CD8-positive, alpha-beta memory T cell (primary cell): ENCODE data around the gene DYSF. TPM values are rescaled to one million over a fixed set of nuclear protein-coding genes. Genes with fewer than 3 reads are reported as not detected.
"Not testable (repeated sequence)": the region's sequence is repeated elsewhere in the genome, so short reads cannot be mapped to it uniquely, and the experiment has no call there.

Experiments used
- CTCF ChIA-PET: fragments of 350-600 bp; sonication (Branson Sonifier 250); formaldehyde crosslinking; loops from one replicate; lab custom pipeline; 2021; ENCODE audit warnings: antibody characterized with exemption; lab: Charles Lee
- POLR2A ChIA-PET: fragments of 350-600 bp; sonication (Branson Sonifier 250); formaldehyde crosslinking; loops from one replicate; lab custom pipeline; 2021; ENCODE audit warnings: antibody characterized with exemption; lab: Charles Lee
- DNase-seq, 5 donors: peaks; one replicate each; pipeline versions ENCODE4 v3.0.0 to v3.0.0-alpha.2; 2020 to 2022; ENCODE audit warnings: mixed read lengths in 1 of 5
- H3K27ac ChIP-seq: one replicate; pipeline ENCODE4 v1.7.0; 2013; ENCODE audit warnings: low read depth, mild to moderate bottlenecking, low read length, moderate library complexity
- H3K27me3 ChIP-seq: 2 replicates; pipeline ENCODE4 v1.7.0; 2013; ENCODE audit warnings: low read length, mild to moderate bottlenecking; ENCODE audit not compliant: insufficient read depth, poor library complexity, severe bottlenecking
- H3K36me3 ChIP-seq: 2 replicates; pipeline ENCODE4 v1.7.0; 2013; ENCODE audit warnings: mild to moderate bottlenecking, low read length, moderate library complexity; ENCODE audit not compliant: insufficient read depth
- H3K4me1 ChIP-seq: 2 replicates; pipeline ENCODE4 v1.7.0; 2013; ENCODE audit warnings: mild to moderate bottlenecking, low read length, moderate library complexity; ENCODE audit not compliant: insufficient read depth
- H3K4me3 ChIP-seq: 2 replicates; pipeline ENCODE4 v1.7.0; 2013; ENCODE audit warnings: mild to moderate bottlenecking, low read length
- H3K9me3 ChIP-seq: 2 replicates; pipeline ENCODE4 v1.7.0; 2013; ENCODE audit warnings: mild to moderate bottlenecking, low read length
- H3K27ac Mint-ChIP-seq, 8 donors: one replicate each; pipeline ENCODE4 v1.8.0; 2020 to 2021; ENCODE audit warnings: mixed read lengths in 8 of 8, mild to moderate bottlenecking in 6 of 8, inconsistent platforms in 3 of 8, moderate library complexity in 3 of 8
- H3K27me3 Mint-ChIP-seq, 2 donors: one replicate each; pipeline ENCODE4 v1.8.0; 2020 to 2021; ENCODE audit warnings: mixed read lengths in 2 of 2, mild to moderate bottlenecking in 1 of 2, moderate library complexity in 1 of 2
- H3K36me3 Mint-ChIP-seq, 3 donors: one replicate each; pipeline ENCODE4 v1.8.0; 2020 to 2021; ENCODE audit warnings: mixed read lengths in 3 of 3, inconsistent platforms in 1 of 3, mild to moderate bottlenecking in 1 of 3
- H3K4me1 Mint-ChIP-seq, 3 donors: one replicate each; pipeline ENCODE4 v1.8.0; 2020 to 2021; ENCODE audit warnings: mixed read lengths in 3 of 3, inconsistent platforms in 1 of 3, mild to moderate bottlenecking in 1 of 3
- H3K4me3 Mint-ChIP-seq, 7 donors: one replicate each; pipeline ENCODE4 v1.8.0; 2020 to 2021; ENCODE audit warnings: mixed read lengths in 7 of 7, mild to moderate bottlenecking in 6 of 7, moderate library complexity in 4 of 7, inconsistent platforms in 2 of 7
- H3K9me3 Mint-ChIP-seq, 5 donors: one replicate each; pipeline ENCODE4 v1.8.0; 2020 to 2022; ENCODE audit warnings: mixed read lengths in 5 of 5, mild to moderate bottlenecking in 3 of 5, moderate library complexity in 2 of 5, inconsistent platforms in 1 of 5
- polyA plus RNA-seq: library from polyadenylated mRNA; unstranded; fragments of 300-500 nt; fragmentation: Illumina TruSeq; gene quantifications from one replicate; pipeline ENCODE4 v1.2.3, GENCODE V29; 2021
- total RNA-seq, 2 experiments: library from RNA; stranded (reverse); gene quantifications; one replicate each; pipeline ENCODE4 v1.2.3, GENCODE V29; 2021

The DYSF gene
- 1 to 10 TPM; 3.6 to 4.8 TPM for total RNA-seq
- polyA plus RNA-seq, result 3.9 TPM

DNA sequence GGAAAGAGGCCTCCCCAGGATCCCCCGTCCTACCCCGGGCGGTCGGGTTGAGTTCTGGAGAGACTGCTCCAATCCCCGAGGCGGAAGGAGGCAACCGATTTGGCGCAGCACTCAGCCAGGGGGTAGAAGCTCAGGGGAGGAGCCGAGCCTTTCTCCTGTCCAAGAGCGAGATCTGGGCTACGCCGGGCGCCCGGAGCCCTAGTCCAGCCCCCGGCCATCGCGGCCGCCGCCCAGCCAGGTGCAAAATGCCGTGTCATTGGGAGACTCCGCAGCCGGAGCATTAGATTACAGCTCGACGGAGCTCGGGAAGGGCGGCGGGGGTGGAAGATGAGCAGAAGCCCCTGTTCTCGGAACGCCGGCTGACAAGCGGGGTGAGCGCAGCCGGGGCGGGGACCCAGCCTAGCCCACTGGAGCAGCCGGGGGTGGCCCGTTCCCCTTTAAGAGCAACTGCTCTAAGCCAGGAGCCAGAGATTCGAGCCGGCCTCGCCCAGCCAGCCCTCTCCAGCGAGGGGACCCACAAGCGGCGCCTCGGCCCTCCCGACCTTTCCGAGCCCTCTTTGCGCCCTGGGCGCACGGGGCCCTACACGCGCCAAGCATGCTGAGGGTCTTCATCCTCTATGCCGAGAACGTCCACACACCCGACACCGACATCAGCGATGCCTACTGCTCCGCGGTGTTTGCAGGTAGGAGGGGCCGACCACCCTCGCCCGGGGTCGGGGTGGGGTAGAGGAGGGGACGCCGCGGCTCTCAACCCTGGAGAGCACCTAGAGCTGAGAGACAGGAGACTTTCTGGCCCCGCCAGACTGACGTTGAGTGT, at the start of gene DYSF:
TSS of gene DYSF (plus strand) at position 158 of the 817 bp plus-strand sequence.
- peaks cover 24% of the 10 kb centered on the region for H3K4me1 ChIP-seq
- peaks cover 16% of the 10 kb centered on the region for H3K27me3 ChIP-seq
- H3K9me3 ChIP-seq, result no peaks in the 10 kb centered on the region
- Mint-ChIP-seq H3K27ac (peak within 1 kb of the TSS in 3 of 8 donors; percentile 34 to 52 (median 48)), H3K36me3 (no peaks in the 10 kb centered on the region), H3K27me3 (peaks cover 14 to 41% of the 10 kb centered on the region in 2 donors), H3K9me3 (peaks cover 0 to 4% (median 0%) of the 10 kb centered on the region in 5 donors), H3K4me3 (peak within 1 kb of the TSS; percentile 71 to 91 (median 76)), H3K4me1 (peaks cover 45 to 68% (median 48%) of the 10 kb centered on the region in 3 donors)
- POLR2A ChIA-PET, result no interaction called here
- H3K4me3 ChIP-seq, result peak within 1 kb of the TSS; percentile 45
- H3K27ac ChIP-seq, result no peak within 1 kb of the TSS
- CTCF ChIA-PET, result interaction anchor here (1.3 kb wide), 2 partner anchors 8 to 122 kb away, joined by 3 to 4 read pairs; partner anchors contain the start of gene ZNF638
- no peak for DNase-seq
- H3K36me3 ChIP-seq, result no peaks in the 10 kb centered on the region

DNA sequence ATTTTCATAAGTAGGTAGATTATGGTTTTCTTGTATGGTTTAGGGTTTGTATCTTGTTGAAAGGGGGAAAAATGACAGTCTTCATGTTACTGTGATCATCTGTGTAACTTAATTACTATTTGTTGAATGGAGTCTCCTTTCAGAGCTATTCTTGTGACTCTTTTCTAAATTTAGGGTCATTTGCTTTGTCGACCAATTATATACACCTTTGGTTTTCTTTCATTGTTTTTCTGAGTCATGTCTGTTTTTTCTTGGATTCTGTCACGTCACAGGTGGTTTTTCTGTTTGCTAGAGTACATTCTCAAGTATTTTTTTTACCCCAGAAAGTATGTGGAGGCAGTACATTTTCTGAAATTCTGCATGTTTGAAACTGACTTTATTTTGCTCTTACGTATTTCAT, 43.8 kb upstream of the DYSF start:
- Histone ChIP-seq H3K4me1 (no peaks in the 10 kb centered on the region), H3K4me3 (no peak overlapping the region), H3K9me3 (no peaks in the 10 kb centered on the region), H3K36me3 (peaks cover 27% of the 10 kb centered on the region), H3K27ac (no peak overlapping the region), H3K27me3 (no peaks in the 10 kb centered on the region)
- CTCF ChIA-PET, result no interaction called here
- peak overlapping the region in 1 of 7 donors; percentile 37 for H3K4me3 Mint-ChIP-seq
- peaks cover 21 to 59% (median 25%) of the 10 kb centered on the region in 3 donors for H3K36me3 Mint-ChIP-seq
- H3K27me3 Mint-ChIP-seq, result no peaks in the 10 kb centered on the region
- peak overlapping the region in 6 of 8 donors; percentile 46 to 91 (median 66) for H3K27ac Mint-ChIP-seq
- H3K9me3 Mint-ChIP-seq, result no peaks in the 10 kb centered on the region
- POLR2A ChIA-PET, result no interaction called here
- no peak for DNase-seq
- peaks cover 0 to 4% (median 2%) of the 10 kb centered on the region in 3 donors for H3K4me1 Mint-ChIP-seq

DNA sequence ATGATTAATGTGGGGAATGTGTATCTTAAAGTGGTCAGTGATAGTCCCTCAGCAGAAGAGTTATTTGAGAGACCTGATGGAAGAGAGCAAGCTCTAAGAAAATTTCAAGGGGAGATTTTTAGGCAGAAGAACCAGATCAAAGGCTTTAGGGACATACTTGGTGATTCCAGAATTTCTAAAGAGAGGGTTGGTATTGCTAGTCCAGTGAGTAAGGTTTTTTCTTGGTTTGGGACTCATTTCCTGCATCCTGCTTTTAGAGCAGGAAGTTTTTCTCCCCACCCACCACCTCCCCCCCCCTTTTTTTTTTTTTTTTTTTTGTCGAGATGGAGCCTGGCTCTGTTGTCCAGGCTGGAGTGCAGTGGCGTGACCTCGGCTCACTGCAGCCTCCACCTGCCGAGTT, 42.7 kb upstream of the DYSF start:
- H3K36me3 Mint-ChIP-seq, result peaks cover 17 to 49% (median 21%) of the 10 kb centered on the region in 3 donors
- H3K4me3 Mint-ChIP-seq, result no peak overlapping the region
- Histone ChIP-seq H3K36me3 (peaks cover 22% of the 10 kb centered on the region), H3K4me3 (no peak overlapping the region), H3K27me3 (no peaks in the 10 kb centered on the region), H3K27ac (no peak overlapping the region), H3K4me1 (no peaks in the 10 kb centered on the region), H3K9me3 (no peaks in the 10 kb centered on the region)
- ChIA-PET POLR2A (no interaction called here), CTCF (no interaction called here)
- H3K4me1 Mint-ChIP-seq, result peaks cover 0 to 4% (median 2%) of the 10 kb centered on the region in 3 donors
- no peak for DNase-seq
- peak overlapping the region in 4 of 8 donors; percentile 35 to 85 (median 46) for H3K27ac Mint-ChIP-seq
- H3K27me3 Mint-ChIP-seq, result no peaks in the 10 kb centered on the region
- no peaks in the 10 kb centered on the region for H3K9me3 Mint-ChIP-seq

DNA sequence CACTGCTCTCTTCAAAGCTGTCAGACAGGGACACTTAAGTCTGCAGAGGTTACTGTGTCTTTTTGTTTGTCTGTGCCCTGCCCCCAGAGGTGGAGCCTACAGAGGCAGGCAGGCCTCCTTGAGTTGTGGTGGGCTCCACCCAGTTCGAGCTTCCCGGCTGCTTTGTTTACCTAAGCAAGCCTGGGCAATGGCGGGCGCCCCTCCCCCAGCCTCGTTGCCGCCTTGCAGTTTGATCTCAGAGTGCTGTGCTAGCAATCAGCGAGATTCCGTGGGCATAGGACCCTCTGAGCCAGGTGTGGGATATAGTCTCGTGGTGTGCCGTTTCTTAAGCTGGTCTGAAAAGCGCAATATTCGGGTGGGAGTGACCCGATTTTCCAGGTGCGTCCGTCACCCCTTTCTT, 36.5 kb upstream of the DYSF start:
- peak in 4 of 5 donors; percentile 3 to 61 (median 51) for DNase-seq
- H3K9me3 Mint-ChIP-seq, H3K4me3 ChIP-seq, H3K4me1 ChIP-seq, H3K27ac ChIP-seq, H3K27me3 Mint-ChIP-seq, H3K9me3 ChIP-seq, H3K27me3 ChIP-seq, H3K36me3 ChIP-seq: not testable (repeated sequence)
- Mint-ChIP-seq H3K4me1 (peaks cover 16 to 27% (median 25%) of the 10 kb centered on the region in 3 donors), H3K27ac (peak overlapping the region in 7 of 8 donors; percentile 74 to 99 (median 95)), H3K4me3 (peak overlapping the region; percentile 87 to 94 (median 91)), H3K36me3 (peaks cover 0 to 18% (median 0%) of the 10 kb centered on the region in 3 donors)
- CTCF ChIA-PET, result interaction anchor here (1.6 kb wide), 1 partner anchor 38 kb away, joined by 4 read pairs; no protein-coding TSS in a partner anchor
- POLR2A ChIA-PET, result interaction anchor here (0.7 to 1.2 kb wide), 2 partner anchors 85 to 1969 kb away, joined by 3 to 5 read pairs; partner anchors contain the start of genes ALMS1 and ZNF638

DNA sequence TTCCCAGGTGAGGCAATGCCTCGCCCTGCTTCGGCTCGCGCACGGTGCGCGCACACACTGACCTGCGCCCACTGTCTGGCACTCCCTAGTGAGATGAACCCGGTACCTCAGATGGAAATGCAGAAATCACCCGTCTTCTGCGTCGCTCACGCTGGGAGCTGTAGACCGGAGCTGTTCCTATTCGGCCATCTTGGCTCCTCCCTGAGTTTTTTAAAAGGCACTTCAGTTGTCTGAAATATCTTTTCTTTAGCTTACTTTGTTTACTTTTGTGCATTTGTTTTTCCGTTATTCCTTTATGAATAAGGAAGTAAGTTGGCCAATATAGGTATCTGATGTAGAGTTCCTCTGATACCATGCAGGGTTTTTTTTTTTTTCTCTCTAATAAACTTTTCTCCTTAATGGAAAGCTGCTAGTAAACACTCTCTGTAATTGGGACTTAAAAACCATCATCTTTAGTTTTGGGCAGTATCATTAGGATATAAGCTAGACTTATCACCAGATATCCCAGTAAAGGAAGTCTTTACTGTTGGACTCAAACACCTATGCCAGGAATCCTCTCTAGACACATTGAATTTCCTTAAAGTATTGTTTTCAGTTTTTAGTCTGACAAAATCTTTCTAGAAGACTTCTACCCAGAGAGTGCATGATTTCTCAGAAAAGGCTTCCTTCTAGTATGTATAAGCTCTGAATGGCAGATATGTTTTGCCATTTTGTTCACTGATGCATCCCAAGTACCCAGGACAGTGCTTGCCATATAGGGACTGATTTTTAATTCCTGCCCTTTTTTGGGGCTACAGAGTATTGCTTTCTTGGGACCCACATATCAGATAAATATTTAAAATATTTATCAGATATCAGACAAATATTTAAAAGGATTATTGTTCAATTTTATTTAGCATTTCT, 35.8 kb upstream of the DYSF start:
- Mint-ChIP-seq H3K4me1 (peaks cover 16 to 27% (median 25%) of the 10 kb centered on the region in 3 donors), H3K36me3 (peaks cover 0 to 21% (median 1%) of the 10 kb centered on the region in 3 donors), H3K9me3 (no peaks in the 10 kb centered on the region), H3K4me3 (peak overlapping the region; percentile 87 to 94 (median 91)), H3K27me3 (no peaks in the 10 kb centered on the region), H3K27ac (peak overlapping the region; percentile 84 to 99 (median 95))
- Histone ChIP-seq H3K36me3 (peaks cover 2% of the 10 kb centered on the region), H3K4me1 (peaks cover 6% of the 10 kb centered on the region), H3K27ac (peak overlapping the region; percentile 39), H3K27me3 (no peaks in the 10 kb centered on the region), H3K4me3 (peak overlapping the region; percentile 36), H3K9me3 (no peaks in the 10 kb centered on the region)
- POLR2A ChIA-PET, result interaction anchor here (0.7 to 1.2 kb wide), 2 partner anchors 86 to 1968 kb away, joined by 3 to 5 read pairs; partner anchors contain the start of genes ALMS1 and ZNF638
- peak in 1 of 5 donors; percentile 14 for DNase-seq
- CTCF ChIA-PET, result interaction anchor here (1.4 to 1.6 kb wide), 2 partner anchors 37 to 86 kb away, joined by 3 to 4 read pairs; partner anchors contain the start of gene ZNF638

DNA sequence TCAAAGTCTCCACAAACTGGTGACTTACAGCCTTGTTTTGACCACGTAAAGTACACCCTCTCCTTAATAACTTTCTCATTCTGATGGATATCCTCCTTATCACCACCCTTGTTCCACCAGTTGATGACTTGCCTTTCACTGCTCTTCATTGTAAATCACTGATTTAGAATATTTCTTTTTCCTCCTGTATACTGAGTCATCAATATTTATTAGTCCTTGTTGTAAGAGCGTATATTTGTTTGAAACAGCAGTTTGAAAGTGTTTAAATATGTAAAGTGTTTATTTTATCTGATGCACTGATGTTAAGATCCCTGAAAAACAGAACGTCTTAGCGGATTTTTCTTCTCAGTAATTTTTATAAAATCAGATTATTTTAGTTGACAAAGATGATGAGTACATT, 34.2 kb upstream of the DYSF start:
- CTCF ChIA-PET, result no interaction called here

DNA sequence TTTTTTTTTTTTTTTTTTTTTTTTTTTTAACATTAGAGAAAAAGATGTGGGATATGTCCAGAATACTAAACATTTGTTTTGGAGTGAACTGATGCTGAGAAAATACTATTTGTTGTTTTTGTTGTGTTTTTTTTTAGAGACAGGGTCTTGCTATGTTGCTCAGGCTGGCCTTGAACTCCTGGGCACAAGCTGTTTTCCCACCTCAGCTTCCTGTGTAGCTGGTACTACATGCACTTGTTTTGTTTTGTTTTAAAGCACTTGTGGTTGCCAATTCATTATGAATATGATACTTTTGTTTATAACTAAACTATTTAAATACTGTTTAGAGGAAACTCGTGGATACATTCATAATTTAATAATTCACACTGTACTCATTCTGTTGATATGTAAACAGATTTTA, 33.4 kb upstream of the DYSF start:
- Mint-ChIP-seq H3K4me1 (peaks cover 16 to 44% (median 25%) of the 10 kb centered on the region in 3 donors), H3K27me3 (no peaks in the 10 kb centered on the region), H3K9me3 (no peaks in the 10 kb centered on the region), H3K36me3 (peaks cover 6 to 43% (median 17%) of the 10 kb centered on the region in 3 donors), H3K27ac (no peak overlapping the region), H3K4me3 (no peak overlapping the region)
- Histone ChIP-seq H3K4me3 (no peak overlapping the region), H3K36me3 (peaks cover 15% of the 10 kb centered on the region), H3K4me1 (peaks cover 6% of the 10 kb centered on the region), H3K27me3 (no peaks in the 10 kb centered on the region), H3K27ac (no peak overlapping the region), H3K9me3 (no peaks in the 10 kb centered on the region)
- ChIA-PET CTCF (no interaction called here), POLR2A (interaction anchor here (0.9 kb wide), 1 partner anchor 64 kb away, joined by 17 read pairs; no protein-coding TSS in a partner anchor)
- no peak for DNase-seq

More for the DNA sequence above, 34.2 kb upstream of the DYSF start:
- H3K27ac Mint-ChIP-seq, result peak overlapping the region in 1 of 8 donors; percentile 31
- POLR2A ChIA-PET, result no interaction called here
- peaks cover 16 to 40% (median 25%) of the 10 kb centered on the region in 3 donors for H3K4me1 Mint-ChIP-seq
- H3K27me3 ChIP-seq, result no peaks in the 10 kb centered on the region
- no peaks in the 10 kb centered on the region for H3K27me3 Mint-ChIP-seq
- no peaks in the 10 kb centered on the region for H3K9me3 Mint-ChIP-seq
- H3K4me1 ChIP-seq, result peaks cover 6% of the 10 kb centered on the region
- no peak overlapping the region for H3K27ac ChIP-seq
- no peaks in the 10 kb centered on the region for H3K9me3 ChIP-seq
- peaks cover 0 to 35% (median 14%) of the 10 kb centered on the region in 3 donors for H3K36me3 Mint-ChIP-seq
- no peak for DNase-seq
- peaks cover 15% of the 10 kb centered on the region for H3K36me3 ChIP-seq
- H3K4me3 ChIP-seq, result no peak overlapping the region
- peak overlapping the region in 2 of 7 donors; percentile 46 to 61 for H3K4me3 Mint-ChIP-seq
